Activated B cell treated with CpG ODN at 0.5 μM for 24 hours (primary cell): ENCODE results near the gene VPS13D. TPM values are rescaled to one million over a fixed set of nuclear protein-coding genes. Genes with fewer than 3 reads are reported as not detected.

ENCODE experiments used
- ATAC-seq: fragments of 200-7000 bp; cut with Tn5 transposase; one replicate; pipeline ENCODE4 v1.10.0; 2021; ENCODE audit warnings: low read depth, mild to moderate bottlenecking, moderate library complexity
- CTCF ChIA-PET: fragments of 350-600 bp; sonication (Branson Sonifier 250); formaldehyde crosslinking; loops from one replicate; lab custom pipeline; 2021; ENCODE audit warnings: antibody characterized with exemption; lab: Charles Lee
- POLR2A ChIA-PET: fragments of 350-600 bp; sonication (Branson Sonifier 250); formaldehyde crosslinking; loops from one replicate; lab custom pipeline; 2021; ENCODE audit warnings: antibody characterized with exemption; lab: Charles Lee
- DNase-seq: peaks from one replicate; pipeline ENCODE4 v3.0.0; 2022
- H3K27ac Mint-ChIP-seq: one replicate; pipeline ENCODE4 v1.8.0; 2020; ENCODE audit warnings: mixed read lengths
- H3K27me3 Mint-ChIP-seq: one replicate; pipeline ENCODE4 v1.8.0; 2021; ENCODE audit warnings: mixed read lengths
- H3K36me3 Mint-ChIP-seq: one replicate; pipeline ENCODE4 v1.8.0; 2021; ENCODE audit warnings: low read depth, mixed read lengths
- H3K4me1 Mint-ChIP-seq: one replicate; pipeline ENCODE4 v1.8.0; 2021; ENCODE audit warnings: mixed read lengths
- H3K4me3 Mint-ChIP-seq: one replicate; pipeline ENCODE4 v1.8.0; 2020; ENCODE audit warnings: mild to moderate bottlenecking, mixed read lengths
- H3K9me3 Mint-ChIP-seq: one replicate; pipeline ENCODE4 v1.8.0; 2020; ENCODE audit warnings: mixed read lengths
- CTCF ChIP-seq: fragments of 200-600 bp; IDR thresholded peaks from one replicate; pipeline ENCODE4 v1.8.0; 2022; ENCODE audit warnings: antibody characterized with exemption, mild to moderate bottlenecking
- intact Hi-C: fragments of 100-400 bp; cut with micrococcal nuclease; formaldehyde crosslinking; loops from one replicate; pipeline ENCODE4 v1.15.1; 2024
- total RNA-seq: library from RNA; stranded (reverse); gene quantifications from 2 replicates; pipeline ENCODE4 v1.2.3, GENCODE V29; 2022

VPS13D gene
- total RNA-seq, 1 donor from 2014 or later, result 64.5 TPM

GRCh38 chr1:12191242-12192032 lies 38.4 kb upstream of the VPS13D start:
- H3K27me3 Mint-ChIP-seq, result no peaks in the 10 kb centered on the region
- no peak for ATAC-seq
- ChIA-PET POLR2A (interaction anchor here (0.7 to 1.4 kb wide), 2 partner anchors 18 to 35 kb away, joined by 3 read pairs; no protein-coding TSS in a partner anchor), CTCF (interaction anchor here (1.3 kb wide), 1 partner anchor 67 kb away, joined by 5 read pairs; no protein-coding TSS in a partner anchor)
- H3K27ac Mint-ChIP-seq, result no peak overlapping the region
- no peak for DNase-seq
- peaks cover 77% of the 10 kb centered on the region for H3K36me3 Mint-ChIP-seq
- peaks cover 36% of the 10 kb centered on the region for H3K4me1 Mint-ChIP-seq
- TF ChIP-seq CTCF, result no peak
- H3K9me3 Mint-ChIP-seq, result no peaks in the 10 kb centered on the region
- intact Hi-C loops, result no loop called here
- no peak overlapping the region for H3K4me3 Mint-ChIP-seq

GRCh38 chr1:12194666-12195216 lies 35.1 kb upstream of the VPS13D start:
- ChIA-PET POLR2A (no interaction called here), CTCF (interaction anchor here (1.3 to 7.5 kb wide), 2 partner anchors 70 kb away, joined by 5 to 116 read pairs; no protein-coding TSS in a partner anchor)
- intact Hi-C loops, result no loop called here
- Mint-ChIP-seq H3K36me3 (peaks cover 67% of the 10 kb centered on the region), H3K4me3 (no peak overlapping the region), H3K27me3 (no peaks in the 10 kb centered on the region), H3K27ac (peak overlapping the region; percentile 41), H3K9me3 (no peaks in the 10 kb centered on the region), H3K4me1 (peaks cover 52% of the 10 kb centered on the region)
- ATAC-seq (no peak), DNase-seq (no peak)
- TF ChIP-seq CTCF, result no peak

- H3K4me1 Mint-ChIP-seq, result peaks cover 58% of the 10 kb centered on the region
- H3K9me3 Mint-ChIP-seq, result no peaks in the 10 kb centered on the region
- H3K36me3 Mint-ChIP-seq, result peaks cover 70% of the 10 kb centered on the region
- ChIA-PET CTCF (interaction anchor here (1.6 to 7.5 kb wide), 2 partner anchors 12 to 71 kb away, joined by 7 to 116 read pairs; no protein-coding TSS in a partner anchor), POLR2A (interaction anchor here (1.8 kb wide), 1 partner anchor 287 kb away, joined by 6 read pairs; no protein-coding TSS in a partner anchor)
- H3K27me3 Mint-ChIP-seq, result no peaks in the 10 kb centered on the region
- no peak overlapping the region for H3K4me3 Mint-ChIP-seq
- peak overlapping the region; percentile 20 for H3K27ac Mint-ChIP-seq
- intact Hi-C loops, result no loop called here
- no peak for ATAC-seq
- TF ChIP-seq CTCF, result no peak
- no peak for DNase-seq
Measured at GRCh38 chr1:12195416-12195815, 34.4 kb upstream of the VPS13D start.

GRCh38 chr1:12196641-12197482 lies 33.0 kb upstream of the VPS13D start:
- ATAC-seq, result peak; percentile 29
- no peak for DNase-seq
- H3K36me3 Mint-ChIP-seq, result peaks cover 63% of the 10 kb centered on the region
- H3K4me1 Mint-ChIP-seq, result peaks cover 65% of the 10 kb centered on the region
- POLR2A ChIA-PET, result interaction anchor here (0.6 to 2.9 kb wide), 4 partner anchors 8 to 288 kb away, joined by 3 to 16 read pairs (median 4); no protein-coding TSS in a partner anchor
- no peaks in the 10 kb centered on the region for H3K27me3 Mint-ChIP-seq
- H3K27ac Mint-ChIP-seq, result peak overlapping the region; percentile 30
- no peaks in the 10 kb centered on the region for H3K9me3 Mint-ChIP-seq
- CTCF ChIA-PET, result interaction anchor here (0.8 to 7.5 kb wide), 9 partner anchors 13 to 77 kb away, joined by 3 to 116 read pairs (median 5); no protein-coding TSS in a partner anchor
- no peak overlapping the region for H3K4me3 Mint-ChIP-seq
- intact Hi-C loops, result no loop called here
- TF ChIP-seq CTCF, result no peak
